ENCODE results near the gene LPXN.
A peak's percentile ranks its signal among the peaks of the same experiment; 100 is the strongest.

GRCh38 chr11:58576887-58577471, 1.3 kb upstream of the LPXN start:
- TF ChIP-seq, protein P1, sequence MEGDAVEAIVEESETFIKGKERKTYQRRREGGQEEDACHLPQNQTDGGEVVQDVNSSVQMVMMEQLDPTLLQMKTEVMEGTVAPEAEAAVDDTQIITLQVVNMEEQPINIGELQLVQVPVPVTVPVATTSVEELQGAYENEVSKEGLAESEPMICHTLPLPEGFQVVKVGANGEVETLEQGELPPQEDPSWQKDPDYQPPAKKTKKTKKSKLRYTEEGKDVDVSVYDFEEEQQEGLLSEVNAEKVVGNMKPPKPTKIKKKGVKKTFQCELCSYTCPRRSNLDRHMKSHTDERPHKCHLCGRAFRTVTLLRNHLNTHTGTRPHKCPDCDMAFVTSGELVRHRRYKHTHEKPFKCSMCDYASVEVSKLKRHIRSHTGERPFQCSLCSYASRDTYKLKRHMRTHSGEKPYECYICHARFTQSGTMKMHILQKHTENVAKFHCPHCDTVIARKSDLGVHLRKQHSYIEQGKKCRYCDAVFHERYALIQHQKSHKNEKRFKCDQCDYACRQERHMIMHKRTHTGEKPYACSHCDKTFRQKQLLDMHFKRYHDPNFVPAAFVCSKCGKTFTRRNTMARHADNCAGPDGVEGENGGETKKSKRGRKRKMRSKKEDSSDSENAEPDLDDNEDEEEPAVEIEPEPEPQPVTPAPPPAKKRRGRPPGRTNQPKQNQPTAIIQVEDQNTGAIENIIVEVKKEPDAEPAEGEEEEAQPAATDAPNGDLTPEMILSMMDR (IDR thresholded peaks at IDR 0.05), result peak; percentile 5 to 44 (median 34)
- TF ChIP-seq POLR2A (IDR thresholded peaks at IDR 0.05) (no peak), EP300 (IDR thresholded peaks at IDR 0.05) (no peak), POLR2AphosphoS5 (IDR thresholded peaks at IDR 0.05) (no peak)

All from gastroesophageal sphincter (tissue), 3 donors.